Activated CD4-positive, alpha-beta T cell treated with anti-CD3 and anti-CD28 coated beads, Interleukin-2, amount 50 U/mL, for 16 hours (primary cell): ENCODE data around the gene GSG1L.

Source experiments
- DNase-seq: peaks from one replicate; pipeline ENCODE4 v3.0.0-alpha.2; 2020

The GSG1L gene

DNA sequence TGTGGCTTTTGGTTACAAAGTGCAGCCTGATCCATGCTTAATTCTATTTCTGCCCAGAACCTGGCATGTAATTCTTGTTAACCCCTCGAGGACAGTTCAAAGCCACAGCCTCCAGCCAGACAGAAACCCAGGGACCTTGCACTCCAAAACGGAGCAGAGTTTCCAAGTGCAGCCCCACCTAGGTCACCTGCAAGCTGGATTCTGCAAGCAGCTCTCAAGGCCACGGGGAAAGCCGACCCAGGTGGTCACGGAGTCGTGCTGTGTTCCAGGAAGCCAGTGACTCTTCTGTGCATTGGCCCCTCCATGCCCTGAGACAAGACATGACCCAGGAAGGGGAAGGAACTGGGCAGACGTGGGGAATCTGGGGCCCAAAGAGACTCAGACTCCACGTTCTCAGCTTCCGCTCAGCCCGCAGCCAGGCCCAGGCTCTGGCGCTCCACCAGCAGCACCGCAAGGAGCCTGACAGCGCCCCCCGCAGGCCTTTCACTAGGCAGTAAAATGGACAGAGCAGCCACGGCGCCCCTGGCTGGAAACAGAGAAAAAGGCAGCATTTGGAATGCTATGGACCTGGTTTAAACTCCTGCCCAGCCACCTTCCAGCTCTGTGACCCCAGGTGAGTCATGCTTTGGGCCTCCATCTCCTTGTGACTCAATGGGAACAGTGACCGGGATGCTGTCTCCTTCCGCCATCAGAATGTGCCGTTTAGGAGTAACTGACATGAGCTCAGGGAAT lies 27.3 kb upstream of the GSG1L start:
- no peak for DNase-seq

DNA sequence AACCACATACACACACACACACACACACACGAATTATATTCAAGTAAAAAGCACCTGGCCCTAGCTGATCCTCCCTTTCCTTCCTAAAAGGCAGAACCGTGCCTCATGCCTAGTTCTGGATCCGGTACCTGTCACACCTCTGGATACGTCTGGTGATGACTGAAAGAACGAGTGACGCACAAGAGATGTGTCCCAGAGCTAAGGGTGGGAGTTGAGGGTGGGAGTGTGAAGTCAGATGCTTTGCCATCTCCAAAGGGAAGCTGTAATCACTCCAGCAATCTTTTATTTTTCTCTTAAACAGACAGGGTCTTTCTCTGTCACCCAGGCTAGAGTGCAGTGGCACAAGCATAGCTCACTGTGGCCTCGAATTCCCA lies 26.5 kb upstream of the GSG1L start:
- no peak for DNase-seq

DNA sequence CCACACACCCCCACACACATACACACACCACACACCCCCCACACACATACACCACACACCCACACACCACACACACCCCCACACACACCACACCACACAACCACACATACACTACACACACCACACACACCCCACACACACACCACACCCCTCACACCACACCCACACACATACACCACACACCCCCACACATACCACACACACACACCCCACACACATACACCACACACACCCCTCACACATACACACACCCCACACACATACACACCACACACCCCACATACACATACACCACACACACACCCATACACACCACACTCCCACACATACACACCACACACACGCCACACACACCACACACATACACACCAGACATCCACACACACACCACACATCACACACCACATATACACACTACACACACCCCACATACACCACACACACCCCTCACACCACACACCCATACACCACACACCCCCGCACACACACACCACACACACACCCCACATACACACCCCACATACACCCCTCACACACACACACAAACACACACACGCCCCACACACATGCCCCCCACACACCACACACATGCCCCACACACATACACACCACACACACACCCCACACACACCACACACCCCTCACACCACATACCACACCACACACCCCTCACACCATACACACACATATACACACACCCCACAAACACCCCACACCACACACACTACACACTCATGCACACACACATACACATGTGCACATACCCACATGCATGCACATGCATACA lies 25.9 kb upstream of the GSG1L start:
- DNase-seq, result no peak

DNA sequence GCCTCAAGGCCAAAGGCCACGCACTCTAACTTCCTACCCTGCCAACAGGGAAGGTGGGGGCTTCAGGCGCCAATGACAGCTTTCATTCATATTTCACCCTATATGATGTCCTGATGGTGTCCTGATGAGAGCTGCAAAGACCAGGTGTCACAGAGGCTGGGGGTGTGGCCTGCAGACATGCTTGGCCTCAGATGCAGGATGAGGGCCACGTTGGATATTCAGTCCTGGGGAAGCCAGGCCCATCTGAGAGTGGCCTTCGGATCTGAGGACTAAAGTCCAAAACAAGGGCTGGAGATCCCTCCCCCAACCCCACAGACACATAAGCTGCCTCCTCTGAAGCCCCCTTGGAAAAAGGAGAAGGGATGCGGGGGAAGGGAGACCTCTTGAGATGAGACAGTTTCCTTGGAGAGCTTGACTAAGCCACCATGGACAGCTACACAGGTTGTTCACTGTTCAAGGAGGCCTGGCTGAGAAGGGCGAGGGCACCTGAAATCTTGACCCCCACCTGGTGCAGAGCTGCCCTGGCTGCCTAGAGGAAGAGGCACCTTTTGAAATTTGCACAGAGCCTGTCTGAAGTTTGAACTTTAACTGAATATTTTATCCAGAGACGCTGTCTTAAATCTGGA lies 24.3 kb upstream of the GSG1L start:
- no peak for DNase-seq

DNA sequence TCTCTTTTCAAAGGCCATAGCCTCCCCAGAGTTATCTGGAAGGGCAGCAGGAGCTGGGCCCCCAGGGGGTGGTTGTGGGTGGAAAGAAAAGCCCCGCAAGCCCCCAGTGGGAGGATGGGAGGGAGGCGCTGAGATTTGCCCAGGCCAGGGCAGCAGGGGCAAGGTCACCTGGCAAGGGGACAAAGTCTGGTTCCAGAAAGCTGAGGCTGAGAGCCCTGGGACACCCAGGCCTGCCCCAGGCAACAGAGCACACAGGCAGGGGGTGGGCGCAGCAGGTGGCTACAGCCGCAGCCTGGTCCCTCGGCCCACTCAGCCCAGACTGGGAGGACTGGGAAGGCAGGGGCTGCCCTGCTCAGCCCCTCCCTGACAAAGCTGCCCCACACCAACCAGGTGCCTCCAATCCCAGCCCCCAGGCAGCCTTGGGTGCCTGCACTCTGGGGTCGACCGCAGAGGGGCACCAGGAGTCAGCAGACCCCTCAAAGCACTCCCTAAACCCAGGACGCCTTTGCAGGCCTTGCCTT lies 23.7 kb upstream of the GSG1L start:
- DNase-seq, result no peak

GRCh38 chr16:28086186-28087139 lies 22.9 kb upstream of the GSG1L start:
- DNase-seq, result no peak

DNA sequence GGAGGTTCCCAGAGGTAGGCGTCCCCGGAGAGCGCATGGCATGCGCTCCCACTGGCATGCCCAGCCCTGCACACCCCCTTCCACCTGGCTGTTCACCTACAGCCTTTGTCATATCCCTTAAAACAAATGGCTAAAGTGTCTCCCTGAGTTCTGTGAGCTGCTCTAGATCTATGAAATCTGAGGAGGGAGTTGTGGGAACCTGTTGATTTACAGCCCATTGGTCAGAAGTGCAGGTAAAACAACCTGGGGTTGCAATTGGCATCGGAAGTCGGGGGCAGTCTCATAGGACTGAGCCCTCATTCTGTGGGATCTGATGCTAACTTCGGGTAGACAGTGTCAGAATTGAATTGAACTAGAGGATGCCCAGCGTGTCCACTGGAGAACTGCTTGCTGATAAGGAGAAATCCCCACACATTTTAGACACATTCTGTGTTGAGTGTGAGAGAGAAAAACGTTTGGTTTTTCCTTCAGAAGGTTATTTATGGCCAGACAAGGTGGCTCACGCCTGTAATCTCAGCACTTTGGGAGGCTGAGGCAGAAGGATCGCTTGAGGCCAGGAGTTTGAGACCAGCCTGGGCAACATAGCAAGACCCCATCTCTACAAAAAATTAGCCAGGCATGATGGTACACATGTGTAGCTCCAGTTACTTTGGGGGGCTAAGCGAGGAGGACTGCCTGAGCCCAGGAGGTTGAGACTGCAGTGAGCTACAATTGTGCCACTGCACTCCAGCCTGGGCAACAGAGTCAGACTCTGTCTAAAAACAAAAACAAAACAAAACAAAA lies 22.1 kb upstream of the GSG1L start:
- no peak for DNase-seq

GRCh38 chr16:28084209-28084608 lies 20.7 kb upstream of the GSG1L start:
- no peak for DNase-seq

GRCh38 chr16:28082624-28083023 lies 19.1 kb upstream of the GSG1L start:
- no peak for DNase-seq

DNA sequence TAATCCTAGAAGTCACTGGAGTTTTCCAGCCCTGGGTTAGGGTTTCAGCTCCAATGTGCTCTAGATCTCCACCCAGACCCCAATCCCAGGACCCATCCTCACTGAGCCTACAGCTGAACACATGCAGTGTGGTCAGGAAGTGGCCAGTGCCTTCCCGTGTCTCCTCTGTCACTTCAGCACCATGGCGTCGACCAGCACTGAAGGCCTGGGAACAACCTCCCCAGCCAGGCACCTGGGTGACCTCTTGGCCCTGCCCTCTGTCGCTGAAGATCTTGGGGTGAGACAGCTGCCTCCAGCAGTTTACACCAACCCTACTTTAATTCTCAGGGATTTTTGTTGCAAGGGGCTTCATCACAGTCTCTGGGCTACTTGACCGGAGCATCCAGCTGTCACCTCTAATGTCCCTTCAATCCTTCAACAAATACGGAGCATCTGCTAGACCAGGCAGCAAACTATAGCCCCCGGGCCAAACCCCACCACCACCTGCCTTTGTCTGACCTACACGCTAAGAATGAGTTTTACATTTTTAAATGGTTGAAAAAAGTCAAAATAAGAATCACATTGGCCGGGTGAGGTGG lies 18.0 kb upstream of the GSG1L start:
- DNase-seq, result no peak

DNA sequence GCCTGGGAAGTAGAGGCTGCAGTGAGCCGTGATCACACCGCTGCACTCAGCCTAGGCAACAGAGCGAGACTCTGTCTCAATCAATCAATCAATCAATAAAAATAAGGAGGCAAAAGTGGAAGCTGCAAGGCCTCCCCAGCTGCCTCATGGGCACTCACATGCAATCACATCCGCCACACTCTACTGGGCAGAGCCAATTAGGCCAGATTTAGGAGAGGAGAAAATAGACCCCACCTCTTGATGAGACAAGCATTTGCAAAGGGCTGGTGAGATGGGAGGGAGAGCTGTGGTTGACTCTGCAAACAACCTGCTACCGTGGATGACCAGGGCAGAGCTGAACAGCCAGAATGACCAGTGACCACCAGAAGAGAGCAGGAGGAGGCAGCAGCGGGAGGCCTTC lies 14.7 kb upstream of the GSG1L start:
- no peak for DNase-seq

GRCh38 chr16:28073836-28074235 lies 10.3 kb upstream of the GSG1L start:
- DNase-seq, result no peak

DNA sequence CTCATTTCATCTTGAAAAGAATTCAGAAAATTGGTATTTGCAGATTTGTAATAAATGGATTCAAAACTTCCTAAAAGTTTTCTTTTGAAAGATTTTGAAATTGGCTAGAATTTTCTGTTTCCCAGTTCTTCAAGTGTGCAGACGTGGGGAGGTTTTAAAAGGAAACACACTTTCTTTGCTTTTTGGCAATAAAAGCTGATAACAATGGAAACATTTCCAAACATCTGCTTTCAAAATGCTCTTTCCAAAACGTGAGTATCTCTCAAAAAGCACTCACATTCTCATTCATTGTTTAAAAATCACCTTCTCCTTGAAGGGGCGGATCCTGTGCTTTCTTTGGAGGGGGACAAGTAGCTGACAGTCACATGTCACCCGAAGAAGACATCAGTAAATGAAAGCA lies 8.6 kb upstream of the GSG1L start:
- no peak for DNase-seq

GRCh38 chr16:28069971-28070794 lies 6.7 kb upstream of the GSG1L start:
- DNase-seq, result no peak

DNA sequence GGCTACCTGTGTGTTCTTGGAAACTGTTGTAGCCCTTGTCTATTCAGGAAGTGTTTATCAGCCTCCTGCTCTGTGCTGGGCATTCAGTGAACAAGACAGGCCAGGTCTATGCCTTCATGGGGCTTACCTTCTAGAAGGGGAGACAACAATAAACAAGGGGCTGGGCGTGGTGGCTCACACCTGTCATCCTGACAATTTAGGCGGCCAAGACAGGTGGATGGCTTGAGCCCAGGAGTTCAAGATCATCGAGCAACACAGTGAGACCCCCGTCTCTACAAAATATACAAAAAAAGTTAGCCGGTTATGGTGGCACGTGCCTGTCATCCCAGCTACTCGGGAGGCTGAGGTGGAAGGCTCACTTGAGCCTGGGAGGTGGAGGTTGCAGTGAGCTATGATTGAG lies 5.5 kb upstream of the GSG1L start:
- DNase-seq, result no peak

GRCh38 chr16:28067604-28068379 lies 4.3 kb upstream of the GSG1L start:
- no peak for DNase-seq

DNA sequence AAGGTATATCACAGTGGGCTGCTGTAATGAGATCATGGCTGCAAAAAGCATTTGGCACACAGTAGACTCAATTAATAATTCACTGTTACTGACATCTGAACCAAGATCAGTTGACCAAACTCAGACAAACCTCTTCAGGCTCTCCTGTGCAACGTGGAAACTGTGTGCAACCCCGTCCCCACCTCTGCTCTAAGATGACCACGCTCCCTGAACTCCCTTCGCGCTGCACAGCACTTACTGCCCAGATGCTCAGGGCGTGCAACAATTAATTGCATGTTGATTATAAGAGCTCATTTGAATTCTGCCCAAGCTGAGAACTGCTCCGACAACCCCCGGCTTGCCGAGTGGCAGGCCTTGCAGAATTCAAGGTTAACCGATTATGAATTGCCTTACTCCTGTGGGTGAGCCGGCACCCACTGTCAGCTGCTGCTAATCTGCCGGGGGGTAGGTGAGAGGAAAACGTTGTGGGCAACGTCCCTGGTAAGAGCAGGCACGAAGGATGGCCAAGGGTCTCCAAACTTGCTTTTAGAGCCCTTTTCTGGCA lies 1.3 kb upstream of the GSG1L start:
- DNase-seq, result no peak

DNA sequence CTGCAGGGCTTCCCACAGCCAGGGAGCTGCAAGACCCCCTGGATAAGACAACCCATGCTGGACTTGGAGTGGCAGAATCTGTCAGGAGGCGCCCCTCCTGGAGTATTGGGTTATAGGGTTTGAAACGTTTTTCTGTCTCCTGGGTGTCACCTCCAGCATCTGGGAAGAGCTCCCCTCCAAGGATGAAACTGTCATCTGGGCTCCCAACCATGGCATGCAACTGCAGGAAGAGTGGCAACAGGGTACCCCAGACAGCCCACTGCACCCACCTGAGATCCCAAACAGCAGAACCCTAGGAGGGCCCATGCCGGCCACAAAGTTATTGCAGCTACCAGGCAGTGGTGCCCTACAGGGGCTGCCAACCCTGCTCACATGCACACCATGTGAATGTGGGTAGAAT lies 636 bp upstream of the GSG1L start:
- no peak for DNase-seq

DNA sequence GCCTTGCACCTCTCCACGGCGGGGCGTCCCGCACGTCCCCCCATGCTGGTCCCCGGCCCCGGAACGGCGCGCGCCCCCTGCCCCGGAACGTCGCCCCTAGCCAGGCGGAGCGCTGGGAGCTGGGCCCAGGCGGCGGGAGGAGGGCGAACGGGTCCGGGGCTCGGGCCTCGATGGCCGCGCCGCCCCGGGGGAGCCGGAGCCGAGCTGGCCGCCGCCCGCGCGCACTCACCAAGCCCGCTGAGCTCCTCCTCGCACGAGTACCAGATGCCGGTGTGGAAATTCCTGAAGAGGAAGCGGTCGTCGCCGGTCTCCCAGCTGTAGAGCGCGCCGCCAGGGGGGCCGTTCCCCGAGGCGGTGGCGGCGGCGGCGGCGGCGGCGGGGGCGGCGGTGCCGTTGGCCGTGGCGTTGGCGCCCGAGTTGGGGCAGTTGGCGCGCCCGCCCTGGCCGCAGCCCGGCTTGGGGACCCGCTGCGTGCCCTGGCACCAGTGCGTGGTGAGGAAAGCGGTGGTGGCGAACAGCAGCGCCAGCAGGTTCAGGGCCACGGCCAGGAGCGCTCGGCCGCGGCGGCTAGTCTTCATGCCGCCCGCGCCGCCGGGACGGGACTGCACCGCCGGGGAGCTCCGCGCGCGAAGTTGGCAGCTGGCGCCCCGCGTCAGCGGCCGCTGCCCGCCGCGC lies 530 bp downstream of the GSG1L start:
- DNase-seq, result no peak
